ENCODE measurements around the gene ABHD12.
A peak's percentile ranks its signal among the peaks of the same experiment; 100 is the strongest.

ABHD12 gene

DNA sequence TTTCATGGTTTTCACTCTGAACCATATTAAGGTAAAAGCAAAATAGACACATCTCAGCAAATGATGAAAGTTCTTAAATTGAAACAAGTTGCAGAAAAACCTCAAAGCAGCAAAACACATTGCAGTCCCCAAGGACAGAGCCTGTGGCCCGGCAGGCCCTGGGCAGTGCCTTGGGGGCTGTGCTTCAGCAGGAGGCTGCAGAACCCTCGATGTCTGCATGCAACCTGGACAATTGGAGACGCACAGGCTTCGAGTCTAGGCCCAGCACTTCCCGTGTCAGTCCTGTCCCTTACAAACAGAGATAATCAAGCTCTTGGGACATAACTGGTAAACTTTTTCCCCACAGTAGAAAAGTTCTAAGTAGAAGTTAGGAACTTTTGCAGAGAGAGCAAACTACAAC is 133.5 kb downstream of the ABHD12 start:
- no peak for DNase-seq (ENCODE audit: low read depth)

DNA sequence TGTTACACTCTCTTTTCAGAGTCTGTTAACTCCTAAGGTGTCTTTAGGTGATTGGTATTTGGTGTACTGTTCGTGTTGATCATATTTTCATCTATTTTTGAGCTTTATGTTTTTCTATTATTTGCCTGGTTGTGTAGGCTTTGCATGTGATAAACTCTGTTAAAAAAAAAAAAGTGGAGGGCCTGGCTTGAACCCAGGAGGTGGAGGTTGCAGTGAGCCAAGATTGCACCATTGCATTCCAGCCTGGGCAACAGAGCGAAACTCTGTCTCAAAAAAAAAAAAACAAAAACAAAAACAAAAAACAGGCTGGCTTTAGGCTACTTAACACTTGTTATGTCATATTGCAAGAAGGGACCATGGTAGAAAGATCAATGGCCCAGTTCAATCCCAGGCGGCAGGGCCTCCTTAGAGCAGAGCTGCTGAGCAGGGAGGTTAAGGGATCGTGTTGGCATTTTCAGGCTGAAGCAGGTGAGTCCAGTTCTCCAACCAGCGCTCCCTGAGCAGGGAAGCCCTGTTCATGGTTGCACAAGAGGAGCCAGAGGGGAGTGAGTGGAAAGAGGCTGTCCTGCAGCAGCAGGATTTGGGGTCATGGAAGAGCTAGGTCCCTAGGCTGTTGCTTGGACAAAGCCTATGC is 134.3 kb downstream of the ABHD12 start:
- DNase-seq (ENCODE audit: low read depth) = peak; percentile 56

DNA sequence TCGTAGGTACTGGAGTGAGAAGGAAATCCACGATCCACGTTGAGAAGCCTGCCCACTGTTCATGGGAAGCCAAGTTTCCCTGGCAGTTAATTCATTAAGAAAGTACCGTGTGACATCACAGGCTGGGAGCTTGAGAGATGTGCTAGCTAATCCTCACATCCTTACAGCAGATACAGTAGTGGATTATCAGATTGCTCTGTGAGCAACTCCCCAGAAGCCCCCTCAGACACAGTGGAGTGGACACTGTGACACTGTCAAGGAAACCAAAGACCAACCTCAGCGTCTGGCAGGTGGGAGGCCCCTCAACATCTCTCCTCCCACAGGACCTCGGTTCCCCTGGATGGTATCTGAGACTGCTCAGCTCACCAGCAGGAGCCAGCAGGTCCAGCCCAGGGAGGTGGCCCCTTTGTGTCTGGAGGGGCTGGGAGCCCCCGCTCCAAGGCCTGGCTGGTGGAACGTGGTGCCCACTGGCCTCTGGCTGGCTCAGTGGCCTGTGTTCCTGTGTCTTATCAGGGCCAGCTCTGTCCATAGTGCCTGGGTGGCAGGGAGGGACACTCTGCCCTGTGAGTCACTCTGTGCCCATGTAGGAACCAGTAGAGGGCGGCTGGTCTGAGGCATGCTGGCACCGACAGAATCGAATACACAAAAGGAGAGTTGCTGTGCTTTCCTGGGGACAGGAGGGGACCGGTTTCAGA is 135.5 kb downstream of the ABHD12 start:
- DNase-seq (ENCODE audit: low read depth) = no peak

DNA sequence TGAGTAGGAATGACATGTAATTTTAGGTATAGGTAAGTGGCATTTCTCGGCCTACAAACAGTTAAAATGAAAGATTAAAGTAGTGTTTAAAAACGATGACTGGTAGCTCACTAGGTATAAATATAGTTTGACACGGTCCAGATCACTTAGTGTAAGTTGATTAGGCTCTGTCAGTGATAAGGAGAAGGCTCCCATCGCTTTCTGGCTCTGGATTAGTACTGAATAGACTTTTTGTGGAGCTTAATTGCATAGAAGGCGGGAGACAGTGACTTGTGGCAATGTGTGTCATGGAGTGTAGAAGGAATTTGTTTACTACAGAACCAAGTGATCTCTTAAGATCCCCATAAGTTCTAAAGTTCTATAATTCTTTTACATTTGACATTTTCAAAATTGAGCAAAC is 136.1 kb downstream of the ABHD12 start:
- no peak for DNase-seq (ENCODE audit: low read depth)

DNA sequence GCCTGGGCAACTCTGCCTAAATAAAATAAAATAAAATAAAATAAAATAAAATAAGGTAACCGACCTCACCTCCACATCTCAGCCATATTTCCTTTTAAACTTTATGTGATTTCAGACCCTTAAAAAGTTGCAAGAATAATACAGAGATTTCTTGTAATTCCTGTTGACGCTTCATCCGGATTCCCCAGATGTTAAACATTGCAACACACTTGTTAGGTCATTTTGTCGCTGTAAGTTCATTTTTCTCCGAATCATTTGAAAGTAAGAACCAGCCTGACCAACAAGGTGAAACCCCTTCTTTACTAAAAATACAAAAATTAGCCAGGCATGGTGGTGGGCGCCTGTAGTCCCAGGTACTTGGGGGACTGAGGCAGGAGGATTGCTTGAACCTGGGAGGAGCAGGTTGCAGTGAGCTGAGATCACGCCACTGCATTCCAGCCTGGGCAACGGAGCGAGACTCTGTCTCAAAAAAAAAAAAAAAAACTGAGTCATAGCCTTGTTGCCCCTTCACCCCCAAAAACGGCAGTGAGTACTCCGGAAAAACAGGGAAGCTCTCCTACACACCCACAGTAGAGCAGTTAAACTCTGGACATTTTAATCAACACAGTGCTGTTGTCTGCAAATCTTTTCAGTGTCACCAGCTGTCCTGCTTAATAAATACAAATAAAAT is 136.9 kb downstream of the ABHD12 start:
- DNase-seq (ENCODE audit: low read depth) = no peak

DNA sequence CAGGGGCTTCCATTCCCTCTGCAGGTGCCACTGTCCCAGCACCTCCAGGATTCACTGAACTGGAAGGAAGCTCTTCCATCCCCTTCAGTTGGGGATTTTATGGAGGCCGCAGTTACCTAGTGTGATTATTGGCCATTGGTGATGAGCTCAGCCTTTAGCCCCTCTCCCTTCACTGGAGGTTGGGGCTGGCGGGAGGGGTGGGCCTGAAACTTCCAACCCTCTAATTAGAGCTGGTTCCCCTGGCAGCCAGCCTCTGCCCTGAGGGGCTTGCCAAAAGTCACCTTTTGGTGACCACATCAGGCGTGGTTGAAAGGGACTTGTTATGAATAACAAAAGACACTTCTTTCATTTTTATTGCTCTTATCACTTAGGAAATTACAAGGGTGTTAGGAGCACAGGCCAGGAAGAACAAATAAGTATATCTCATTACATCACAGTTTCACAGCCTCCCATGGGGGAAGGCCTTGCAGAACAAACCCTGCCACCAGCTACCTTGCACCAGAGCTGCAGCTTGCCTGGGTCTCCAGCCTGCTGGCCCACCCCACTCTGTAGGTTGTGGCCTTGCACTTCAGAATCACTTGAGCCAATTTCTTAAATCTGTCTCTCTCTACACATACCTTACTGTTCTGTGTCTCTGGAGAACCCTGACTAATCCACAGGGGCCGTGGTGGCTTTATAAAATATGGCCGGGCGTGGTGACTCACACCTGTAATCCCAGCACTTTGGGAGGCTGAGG is 137.8 kb downstream of the ABHD12 start:
- no peak for DNase-seq (ENCODE audit: low read depth)

DNA sequence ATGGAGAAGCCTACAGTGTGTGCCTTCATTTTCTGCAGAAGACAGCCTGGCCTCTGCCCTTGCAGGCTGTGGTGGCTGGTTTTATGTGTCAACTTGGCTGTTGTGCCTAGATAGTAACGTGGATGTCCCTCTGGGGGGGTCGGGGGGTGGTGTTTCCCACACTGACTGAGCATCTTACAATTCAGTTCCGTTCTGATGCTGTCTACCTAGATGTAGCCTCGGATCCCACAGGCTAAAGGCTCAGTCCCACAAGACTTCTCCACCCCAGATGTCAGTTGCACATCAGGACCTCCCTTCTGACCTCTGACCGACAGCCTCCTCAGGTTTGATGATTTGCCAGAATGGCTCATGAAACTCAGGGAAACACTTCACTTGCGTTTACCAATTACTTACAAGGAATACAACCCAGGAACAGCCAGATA is 138.4 kb downstream of the ABHD12 start:
- no peak for DNase-seq (ENCODE audit: low read depth)

DNA sequence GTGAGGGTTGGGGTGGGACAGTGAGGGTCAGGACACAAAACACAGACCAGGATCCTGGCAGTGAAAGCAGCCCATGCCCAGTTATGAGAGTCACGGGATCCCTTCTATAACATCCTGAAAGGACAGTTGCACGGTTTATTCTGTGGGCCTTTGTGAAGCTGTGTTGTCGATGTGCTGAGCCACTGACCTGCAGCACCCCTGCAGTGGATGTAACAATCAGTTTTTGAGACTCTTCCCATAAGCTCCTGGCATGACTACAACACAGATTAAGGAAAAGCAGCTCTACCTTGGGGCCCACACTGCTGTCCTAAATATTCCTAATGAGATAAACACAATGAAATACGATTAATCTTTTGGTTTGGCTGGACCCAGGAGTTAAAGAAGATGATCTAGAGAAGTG is 139.1 kb downstream of the ABHD12 start:
- DNase-seq (ENCODE audit: low read depth) = peak; percentile 27

DNA sequence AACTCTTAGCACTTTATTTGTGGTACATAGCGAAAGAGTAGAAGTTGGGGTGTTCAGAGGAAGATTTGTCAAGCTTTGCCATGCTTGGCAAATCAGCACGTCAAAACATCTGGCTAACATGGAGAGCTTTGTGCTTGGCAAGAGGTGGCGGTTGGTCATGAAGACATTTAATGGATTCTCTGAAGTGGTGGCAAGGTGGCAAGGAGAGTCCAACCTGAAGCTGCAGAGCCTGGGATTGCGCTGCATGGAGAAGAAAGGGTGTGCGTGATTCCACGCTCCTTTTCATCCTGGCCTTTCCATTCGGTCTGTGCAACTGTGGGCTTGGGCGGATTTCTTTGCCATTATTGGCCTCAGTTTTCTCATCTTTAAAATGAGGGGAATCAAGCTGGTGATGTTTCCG is 139.6 kb downstream of the ABHD12 start:
- no peak for DNase-seq (ENCODE audit: low read depth)

DNA sequence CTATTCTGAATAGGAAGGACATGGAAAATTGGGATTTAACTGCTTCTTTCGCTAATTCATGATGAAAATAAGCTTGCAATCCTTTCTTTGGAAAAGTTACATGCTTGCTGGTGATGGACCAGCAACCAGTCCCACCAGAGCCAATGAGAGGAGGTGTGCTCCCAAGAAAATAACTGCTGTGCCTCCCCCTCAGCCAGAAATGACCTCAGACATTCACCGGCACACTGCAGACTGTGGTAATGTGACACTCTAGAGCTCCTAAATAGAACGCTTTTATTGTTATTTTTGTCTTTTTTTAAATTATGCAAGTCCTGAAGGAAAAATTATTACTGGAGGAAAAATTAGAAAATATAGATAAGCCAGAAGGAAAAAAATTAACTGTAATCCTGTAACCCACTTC is 140.1 kb downstream of the ABHD12 start:
- DNase-seq (ENCODE audit: low read depth) = no peak

All from fibroblast of gingiva (primary cell).